HUES48 (cell line): ENCODE results near the gene NAA20.

Experiments used
- H3K27ac ChIP-seq: one replicate; pipeline ENCODE4 v1.7.0; 2013; ENCODE audit warnings: low read depth, low read length, inconsistent platforms
- H3K27me3 ChIP-seq: 2 replicates; pipeline ENCODE4 v1.6.1; 2013; ENCODE audit warnings: mild to moderate bottlenecking, low read length; ENCODE audit not compliant: control insufficient read depth, insufficient read depth
- H3K36me3 ChIP-seq: 2 replicates; pipeline ENCODE4 v1.6.1; 2013; ENCODE audit warnings: low read length; ENCODE audit not compliant: control insufficient read depth, insufficient read depth
- H3K4me1 ChIP-seq: 2 replicates; pipeline ENCODE4 v1.6.1; 2013; ENCODE audit warnings: mild to moderate bottlenecking, low read length; ENCODE audit not compliant: control insufficient read depth, insufficient read depth
- H3K4me3 ChIP-seq: 2 replicates; pipeline ENCODE4 v1.5.1; 2013; ENCODE audit warnings: mild to moderate bottlenecking, low read depth, low read length
- H3K9ac ChIP-seq: 2 replicates; pipeline ENCODE4 v1.6.1; 2013; ENCODE audit warnings: mild to moderate bottlenecking, low read depth, low read length, moderate library complexity
- H3K9me3 ChIP-seq: 2 replicates; pipeline ENCODE4 v1.6.1; 2013; ENCODE audit warnings: low read length; ENCODE audit not compliant: control insufficient read depth, insufficient read depth

Gene NAA20

DNA sequence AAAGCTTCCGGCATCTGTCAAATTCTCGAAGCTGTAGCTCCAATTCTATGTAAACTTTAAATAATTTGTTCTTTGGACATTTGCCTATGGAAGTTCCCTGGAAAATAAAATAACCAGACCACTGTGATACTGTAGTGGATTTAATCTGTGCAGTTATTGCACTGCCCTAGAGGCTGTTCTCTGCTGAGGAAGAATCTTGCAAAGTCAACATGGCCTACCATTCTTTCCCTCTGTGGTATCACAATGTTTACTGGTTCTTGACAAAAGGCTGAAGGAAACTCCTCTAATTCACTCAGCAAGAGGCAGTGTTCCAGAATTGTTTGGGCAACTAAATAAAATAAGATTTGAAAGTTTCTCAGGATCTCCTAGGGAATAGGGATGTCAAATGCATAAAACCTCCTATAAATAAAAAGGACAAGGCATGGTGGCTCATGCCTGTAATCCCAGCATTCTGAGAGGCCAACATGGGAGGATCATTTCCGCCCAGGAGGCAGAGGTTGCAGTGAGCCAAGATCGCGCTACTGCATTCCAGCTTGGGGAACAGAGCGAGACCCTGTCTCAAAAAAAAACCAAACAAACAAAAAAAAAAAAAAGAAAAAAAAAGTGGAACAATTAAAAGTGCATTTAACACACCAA, 22.7 kb downstream of the NAA20 start:
- H3K36me3 ChIP-seq: peaks cover 100% of the 10 kb centered on the region
- H3K27ac ChIP-seq: no peak overlapping the region
- H3K9ac ChIP-seq: no peak overlapping the region
- H3K4me3 ChIP-seq: no peak overlapping the region
- peaks cover 5% of the 10 kb centered on the region for H3K4me1 ChIP-seq
- H3K9me3 ChIP-seq: no peaks in the 10 kb centered on the region
- no peaks in the 10 kb centered on the region for H3K27me3 ChIP-seq

DNA sequence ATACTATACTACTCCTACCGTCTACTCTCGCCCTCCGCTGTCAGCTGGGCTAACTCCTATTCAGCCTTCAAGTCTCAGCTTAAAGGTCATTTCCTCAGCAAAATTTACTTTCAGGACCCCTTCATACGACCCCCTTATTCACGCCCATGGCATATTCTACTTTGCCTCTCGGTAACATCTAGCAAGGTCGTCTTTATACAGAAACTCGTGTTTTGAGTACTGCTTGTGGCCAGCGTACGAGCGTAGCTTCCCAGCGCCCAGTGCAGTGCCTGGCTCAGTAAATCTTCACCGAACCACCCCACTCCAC, 34.6 kb downstream of the NAA20 start:
- no peaks in the 10 kb centered on the region for H3K27me3 ChIP-seq
- peaks cover 38% of the 10 kb centered on the region for H3K36me3 ChIP-seq
- H3K4me1 ChIP-seq: peaks cover 5% of the 10 kb centered on the region; the same call in 1 of the 2 replicates
- peak overlapping the region; percentile 68 for H3K4me3 ChIP-seq
- H3K9me3 ChIP-seq: no peaks in the 10 kb centered on the region
- H3K27ac ChIP-seq: peak overlapping the region; percentile 91
- peak overlapping the region; percentile 64 for H3K9ac ChIP-seq

GRCh38 chr20:20052074-20052970, 35.2 kb downstream of the NAA20 start, which contains the start of the genes CFAP61 and CRNKL1:
CFAP61 (plus strand) TSS chr20:20052532; CDS start chr20:20056654, 4,122 bp downstream.
CRNKL1 (minus strand) TSS chr20:20052466; CDS start chr20:20052342, 124 bp downstream.
- H3K9me3 ChIP-seq: no peaks in the 10 kb centered on the region
- peaks cover 32% of the 10 kb centered on the region for H3K36me3 ChIP-seq
- peaks cover 5% of the 10 kb centered on the region; the same call in 1 of the 2 replicates for H3K4me1 ChIP-seq
- peak within 1 kb of the TSS; percentile 64 for H3K9ac ChIP-seq
- peak within 1 kb of the TSS; percentile 68 for H3K4me3 ChIP-seq
- peak within 1 kb of the TSS; percentile 91 for H3K27ac ChIP-seq
- no peaks in the 10 kb centered on the region for H3K27me3 ChIP-seq

- Histone ChIP-seq H3K36me3 (no peaks in the 10 kb centered on the region), H3K27me3 (no peaks in the 10 kb centered on the region), H3K4me1 (0 out of 2 replicates have a peak, but pooled peaks cover 6% of the 10 kb centered on the region), H3K9me3 (no peaks in the 10 kb centered on the region), H3K9ac (no peak overlapping the region), H3K4me3 (no peak overlapping the region), H3K27ac (no peak overlapping the region)
These were observed 43.3 kb downstream of the NAA20 start for GRCh38 chr20:20060234-20060998.

DNA sequence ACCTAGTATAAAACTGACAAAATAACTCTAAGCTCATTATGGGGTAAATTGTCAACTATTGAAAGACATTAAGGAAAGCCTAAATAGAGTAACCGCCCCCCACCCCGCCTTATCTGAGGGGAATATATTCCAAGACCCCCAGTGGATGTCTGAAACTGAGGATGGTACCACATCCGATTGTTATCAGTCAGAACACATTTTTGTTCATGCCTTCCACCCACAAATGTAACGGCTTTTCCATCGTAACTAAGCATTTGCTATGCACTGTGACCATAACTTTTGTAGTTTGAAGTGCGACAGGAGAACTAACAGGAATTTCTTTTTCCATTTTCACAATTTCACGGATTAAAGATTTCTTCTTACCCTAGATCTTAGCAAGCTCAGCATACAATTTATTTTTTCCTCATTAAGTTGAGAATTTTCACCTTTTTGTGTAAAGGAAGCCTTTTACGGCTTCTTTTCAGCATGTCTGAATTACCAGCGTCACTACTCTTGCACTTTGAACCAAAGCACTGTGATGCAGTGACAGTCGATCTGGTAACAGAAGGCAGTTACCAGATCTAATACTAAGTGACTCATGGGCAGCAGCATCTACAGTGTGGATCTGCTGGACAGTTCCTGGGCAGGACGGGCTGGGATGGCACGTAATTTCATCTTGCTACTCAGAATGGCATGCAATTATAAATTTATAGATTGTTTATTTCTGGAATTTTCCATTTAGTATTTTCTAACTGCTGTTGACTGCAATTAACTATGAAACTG, 47.0 kb downstream of the NAA20 start:
- H3K9me3 ChIP-seq: no peaks in the 10 kb centered on the region
- no peak overlapping the region for H3K27ac ChIP-seq
- H3K27me3 ChIP-seq: no peaks in the 10 kb centered on the region
- H3K4me1 ChIP-seq: 0 out of 2 replicates have a peak, but pooled peaks cover 6% of the 10 kb centered on the region
- H3K9ac ChIP-seq: no peak overlapping the region
- no peaks in the 10 kb centered on the region for H3K36me3 ChIP-seq
- H3K4me3 ChIP-seq: no peak overlapping the region

GRCh38 chr20:20065361-20065760, 48.2 kb downstream of the NAA20 start:
- Histone ChIP-seq H3K4me3 (no peak overlapping the region), H3K9me3 (no peaks in the 10 kb centered on the region), H3K36me3 (no peaks in the 10 kb centered on the region), H3K27ac (no peak overlapping the region), H3K27me3 (no peaks in the 10 kb centered on the region), H3K4me1 (0 out of 2 replicates have a peak, but pooled peaks cover 6% of the 10 kb centered on the region), H3K9ac (no peak overlapping the region)

- no peak overlapping the region for H3K27ac ChIP-seq
- H3K4me3 ChIP-seq: no peak overlapping the region
- H3K9me3 ChIP-seq: no peaks in the 10 kb centered on the region
- no peaks in the 10 kb centered on the region for H3K27me3 ChIP-seq
- H3K4me1 ChIP-seq: no peaks in the 10 kb centered on the region
- H3K36me3 ChIP-seq: no peaks in the 10 kb centered on the region
- no peak overlapping the region for H3K9ac ChIP-seq
These were observed 53.9 kb downstream of the NAA20 start for GRCh38 chr20:20070871-20071726.

GRCh38 chr20:20073801-20074371, 56.7 kb downstream of the NAA20 start:
- no peaks in the 10 kb centered on the region for H3K36me3 ChIP-seq
- no peaks in the 10 kb centered on the region for H3K9me3 ChIP-seq
- H3K4me1 ChIP-seq: peaks cover 18% of the 10 kb centered on the region
- no peak overlapping the region for H3K27ac ChIP-seq
- H3K4me3 ChIP-seq: no peak overlapping the region
- H3K27me3 ChIP-seq: no peaks in the 10 kb centered on the region
- no peak overlapping the region for H3K9ac ChIP-seq

DNA sequence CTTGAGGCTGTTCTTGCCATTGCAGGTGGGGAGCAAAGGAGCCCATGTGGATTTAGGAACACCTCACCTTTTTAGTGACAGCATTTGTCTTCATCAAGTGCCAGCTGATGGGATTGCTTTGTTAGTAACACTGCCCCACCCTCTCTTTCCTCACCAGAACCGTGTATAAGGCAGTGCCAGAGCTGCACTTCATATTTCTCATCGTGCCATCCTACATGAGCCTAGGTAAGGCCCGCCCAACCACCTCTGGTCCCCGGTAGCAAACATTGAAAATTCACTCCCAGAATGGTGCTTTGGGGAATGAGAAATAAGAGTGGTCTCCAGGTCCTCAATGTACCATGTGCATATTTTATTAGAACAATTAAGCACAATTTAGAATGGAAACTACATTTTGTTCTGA, 57.9 kb downstream of the NAA20 start:
- Histone ChIP-seq H3K27ac (no peak overlapping the region), H3K9ac (no peak overlapping the region), H3K27me3 (no peaks in the 10 kb centered on the region), H3K4me1 (peaks cover 25% of the 10 kb centered on the region), H3K4me3 (no peak overlapping the region), H3K9me3 (no peaks in the 10 kb centered on the region), H3K36me3 (no peaks in the 10 kb centered on the region)
